HG02852 (cell line): ENCODE measurements around the gene PABPN1.
A peak's percentile ranks its signal among the peaks of the same experiment; 100 is the strongest.
"Not testable (repeated sequence)": the region's sequence is repeated elsewhere in the genome, so short reads cannot be mapped to it uniquely, and the experiment has no call there.

ENCODE experiments used
- ATAC-seq: cut with Tn5 transposase; IDR thresholded peaks from one replicate; pipeline ENCODE4 v1.9.1; 2021; ENCODE audit warnings: mild to moderate bottlenecking, moderate library complexity; ENCODE audit not compliant: unreplicated experiment

PABPN1 gene

GRCh38 chr14:23320584-23321571 lies at the start of gene PABPN1:
TSS of gene PABPN1 (plus strand) at chr14:23321457. CDS start at chr14:23321470, 13 bp downstream.
- ATAC-seq: peak; percentile 90

GRCh38 chr14:23275412-23275811 lies 45.8 kb upstream of the PABPN1 start:
- no peak for ATAC-seq

GRCh38 chr14:23277189-23277588 lies 44.1 kb upstream of the PABPN1 start:
- no peak for ATAC-seq

- not testable (repeated sequence) for ATAC-seq
Observed at GRCh38 chr14:23277928-23278327, 43.3 kb upstream of the PABPN1 start.

- ATAC-seq: no peak
Observed at GRCh38 chr14:23281247-23281646, 40.0 kb upstream of the PABPN1 start.

- no peak for ATAC-seq
Observed at GRCh38 chr14:23284654-23285529, 36.4 kb upstream of the PABPN1 start.

- peak; percentile 34 for ATAC-seq
Observed at GRCh38 chr14:23285530-23286019, 35.7 kb upstream of the PABPN1 start.

- peak; percentile 97 for ATAC-seq
Observed at GRCh38 chr14:23286020-23286901, 35.0 kb upstream of the PABPN1 start, which contains the start of gene HOMEZ. TSS of gene HOMEZ (minus strand) at chr14:23286132. CDS start at chr14:23285952, 180 bp downstream.

GRCh38 chr14:23286902-23287479 lies 34.3 kb upstream of the PABPN1 start:
- ATAC-seq: no peak

GRCh38 chr14:23294734-23295561 lies 26.3 kb upstream of the PABPN1 start:
- ATAC-seq: no peak

- ATAC-seq: no peak
Observed at GRCh38 chr14:23296012-23296777, 25.1 kb upstream of the PABPN1 start.

- ATAC-seq: no peak
Observed at GRCh38 chr14:23297096-23297495, 24.2 kb upstream of the PABPN1 start.

- ATAC-seq: no peak
Observed at GRCh38 chr14:23297611-23298277, 23.5 kb upstream of the PABPN1 start.

GRCh38 chr14:23299211-23299957 lies 21.9 kb upstream of the PABPN1 start:
- ATAC-seq: no peak

- no peak for ATAC-seq
Observed at GRCh38 chr14:23299986-23300686, 21.1 kb upstream of the PABPN1 start.

GRCh38 chr14:23300687-23301223 lies 20.5 kb upstream of the PABPN1 start:
- ATAC-seq: no peak
